Amygdala (tissue), 56 donors: ENCODE measurements around the gene PIR.
A peak's percentile ranks its signal among the peaks of the same experiment; 100 is the strongest.

Experiments used
- DNase-seq, 56 donors: peaks; one replicate each; lab custom pipeline; 2025; lab: John Stamatoyannopoulos, UW

The PIR gene

GRCh38 chrX:15493118-15493962 lies at the start of gene PIR:
PIR (minus strand) TSS chrX:15493333; CDS start chrX:15491257, 2,076 bp downstream.
- peak in 55 of 56 donors; percentile 3 to 84 (median 64) for DNase-seq

GRCh38 chrX:15530318-15530717 lies 37.2 kb upstream of the PIR start:
- no peak for DNase-seq

- DNase-seq, result no peak
These were observed 36.0 kb upstream of the PIR start for GRCh38 chrX:15529165-15529564.

GRCh38 chrX:15525664-15526416 lies 32.7 kb upstream of the PIR start:
- no peak for DNase-seq

- no peak for DNase-seq
These were observed 31.3 kb upstream of the PIR start for GRCh38 chrX:15524417-15524816.

- DNase-seq, result no peak
These were observed 30.0 kb upstream of the PIR start for GRCh38 chrX:15523088-15523487.

- no peak for DNase-seq
These were observed 29.3 kb upstream of the PIR start for GRCh38 chrX:15522464-15522863.

- DNase-seq, result no peak
These were observed 22.8 kb upstream of the PIR start for GRCh38 chrX:15515931-15516330.

GRCh38 chrX:15514279-15514678 lies 21.1 kb upstream of the PIR start:
- DNase-seq, result no peak

GRCh38 chrX:15512401-15512965 lies 19.4 kb upstream of the PIR start:
- no peak for DNase-seq

GRCh38 chrX:15511563-15511962 lies 18.4 kb upstream of the PIR start:
- peak in 16 of 56 donors; percentile 0 to 26 (median 4) for DNase-seq

- no peak for DNase-seq
These were observed 16.7 kb upstream of the PIR start for GRCh38 chrX:15509845-15510244.

- DNase-seq, result no peak
These were observed 13.9 kb upstream of the PIR start for GRCh38 chrX:15507005-15507404.

GRCh38 chrX:15505101-15505500 lies 12.0 kb upstream of the PIR start:
- DNase-seq, result no peak

- no peak for DNase-seq
These were observed 11.5 kb upstream of the PIR start for GRCh38 chrX:15504661-15505060.

GRCh38 chrX:15501506-15501905 lies 8.4 kb upstream of the PIR start:
- DNase-seq, result no peak

GRCh38 chrX:15500497-15500966 lies 7.4 kb upstream of the PIR start, which contains the start of gene BMX:
BMX (plus strand) TSS chrX:15500807; CDS start chrX:15508354, 7,547 bp downstream.
- no peak for DNase-seq

- no peak for DNase-seq
These were observed 6.8 kb upstream of the PIR start for GRCh38 chrX:15499976-15500375.

GRCh38 chrX:15498741-15499140 lies 5.6 kb upstream of the PIR start:
- no peak for DNase-seq

GRCh38 chrX:15497865-15498264 lies 4.7 kb upstream of the PIR start:
- DNase-seq, result peak in 30 of 56 donors; percentile 0 to 67 (median 6)

GRCh38 chrX:15496824-15497223 lies 3.7 kb upstream of the PIR start:
- no peak for DNase-seq
